HG02852 (cell line): ENCODE data around the gene RPN1.

ENCODE experiments used
- ATAC-seq: cut with Tn5 transposase; IDR thresholded peaks from one replicate; pipeline ENCODE4 v1.9.1; 2021; ENCODE audit warnings: mild to moderate bottlenecking, moderate library complexity; ENCODE audit not compliant: unreplicated experiment

Gene RPN1

DNA sequence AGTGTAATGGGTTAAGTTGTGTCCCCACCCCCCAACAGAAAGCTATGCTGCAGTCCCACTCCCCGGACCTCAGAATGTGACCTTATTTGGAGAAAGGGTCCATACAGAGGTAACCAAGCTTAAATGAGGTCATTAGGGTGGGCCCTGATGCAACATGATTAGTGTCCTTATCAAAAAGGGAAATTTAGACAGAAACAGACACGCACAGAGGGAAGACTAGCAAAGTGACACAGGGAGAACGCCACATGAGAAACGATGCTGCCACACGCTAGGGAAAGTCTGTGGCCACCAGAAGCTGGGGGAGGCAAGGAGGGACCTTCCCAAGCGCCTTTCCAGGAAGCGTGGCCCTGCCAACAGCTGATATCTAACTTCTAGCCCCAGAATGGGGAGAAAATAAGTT is 65.4 kb downstream of the RPN1 start:
- ATAC-seq: no peak

DNA sequence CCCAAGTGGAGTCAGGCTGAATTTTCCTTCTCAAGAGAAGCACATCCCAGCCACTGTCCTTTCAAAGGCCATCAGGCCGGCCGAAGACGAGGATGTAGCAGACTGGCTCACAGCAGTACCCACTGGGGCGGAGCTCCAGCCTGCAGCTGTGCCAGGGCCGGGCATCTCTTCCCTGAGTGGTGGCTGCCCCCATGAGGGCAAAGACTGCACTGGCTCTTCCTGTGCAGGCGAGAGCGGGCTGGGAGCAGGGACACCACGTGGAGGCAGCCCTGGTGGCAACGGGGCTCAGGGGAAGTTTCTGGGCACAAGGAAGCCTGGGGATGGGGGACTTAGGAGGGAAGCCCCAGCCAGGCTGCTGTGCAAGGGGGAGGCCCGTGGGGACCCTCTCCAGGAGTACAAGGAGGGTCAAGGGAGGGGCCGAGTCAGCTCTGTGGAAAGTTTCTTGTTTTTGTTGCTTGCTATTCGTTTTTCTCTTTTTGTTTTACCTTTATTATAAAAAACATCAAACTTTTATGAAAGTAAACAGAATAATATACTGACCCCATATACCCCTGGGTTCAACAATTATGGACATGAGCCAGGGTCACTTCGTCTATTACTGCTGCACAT is 66.1 kb downstream of the RPN1 start:
- ATAC-seq: no peak

DNA sequence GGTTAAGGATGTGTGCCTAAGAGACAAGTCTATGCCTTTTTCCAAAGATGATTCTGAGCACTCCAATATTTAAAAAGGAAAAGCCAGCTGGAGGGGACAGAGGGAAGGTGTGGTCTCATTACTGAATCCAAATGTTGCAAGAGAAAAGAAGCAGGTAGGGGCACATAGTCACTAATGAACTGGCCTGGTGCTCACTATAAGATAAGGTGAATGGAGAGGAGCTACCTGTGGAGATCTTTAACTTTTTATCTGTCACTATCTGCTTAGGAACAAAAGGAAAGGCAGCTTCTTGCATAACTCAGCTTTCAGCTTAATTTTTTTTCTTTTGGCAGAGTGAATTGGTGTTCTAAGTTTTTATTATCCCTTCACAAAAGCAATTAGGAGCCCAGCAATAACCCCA is 69.1 kb downstream of the RPN1 start:
- ATAC-seq: no peak

DNA sequence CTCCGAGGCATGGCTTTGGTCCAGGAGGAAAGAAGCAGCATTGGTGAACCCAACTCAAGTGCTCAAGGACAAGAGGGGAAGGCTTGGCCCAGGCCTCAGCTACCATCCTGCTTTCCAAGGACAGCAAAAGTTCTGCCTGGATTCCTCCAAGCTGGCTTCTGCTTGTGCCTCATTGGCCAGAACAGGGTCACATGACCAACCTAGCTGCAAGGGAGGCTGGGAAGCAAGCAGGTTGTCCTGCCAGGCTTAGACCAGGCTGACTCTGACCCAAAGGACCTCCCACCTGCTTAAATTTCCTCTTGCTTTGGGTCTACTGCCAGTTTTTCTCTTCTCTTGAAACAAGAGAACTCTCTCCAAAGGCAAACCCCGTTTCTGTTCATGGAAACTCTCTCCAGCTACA is 70.7 kb downstream of the RPN1 start:
- no peak for ATAC-seq

DNA sequence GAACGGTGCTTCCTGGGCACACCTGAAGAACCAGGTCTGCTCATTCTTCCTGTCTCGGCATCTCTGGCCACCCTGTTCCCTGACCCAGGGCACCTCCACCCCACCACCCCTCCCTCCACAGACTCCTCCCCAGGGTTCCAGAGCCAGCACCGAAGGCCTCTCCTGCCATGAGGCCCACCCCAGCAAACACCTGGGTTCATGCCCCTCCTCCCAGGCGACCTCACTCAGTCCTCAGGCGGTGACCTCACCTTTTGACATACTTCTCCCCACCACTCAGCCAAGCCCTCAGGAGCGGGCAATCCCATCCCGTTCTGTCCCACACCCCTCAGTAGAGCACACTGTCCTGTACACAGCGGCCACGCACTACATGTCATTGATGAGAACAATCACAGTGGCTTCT is 72.3 kb downstream of the RPN1 start:
- ATAC-seq: no peak

DNA sequence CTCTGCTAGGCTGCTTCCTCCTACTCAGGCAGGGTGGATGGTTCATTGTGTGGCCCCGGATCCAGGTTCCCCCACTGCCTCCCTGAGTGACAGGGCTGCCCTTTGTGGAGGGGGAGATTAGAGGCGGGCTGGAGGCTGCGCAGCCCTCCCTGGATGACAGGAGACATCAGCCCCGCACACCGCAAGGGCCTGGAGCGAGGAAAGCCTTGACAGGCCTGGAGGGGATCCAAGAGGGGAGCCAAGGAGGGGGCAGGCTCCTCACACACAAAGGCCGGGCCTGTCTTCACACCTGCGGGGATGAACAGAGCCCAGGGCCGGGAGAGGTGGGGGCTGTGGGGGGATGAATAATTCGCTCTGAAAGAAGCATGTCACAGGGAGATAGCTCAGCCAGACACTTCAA is 72.9 kb downstream of the RPN1 start:
- no peak for ATAC-seq

DNA sequence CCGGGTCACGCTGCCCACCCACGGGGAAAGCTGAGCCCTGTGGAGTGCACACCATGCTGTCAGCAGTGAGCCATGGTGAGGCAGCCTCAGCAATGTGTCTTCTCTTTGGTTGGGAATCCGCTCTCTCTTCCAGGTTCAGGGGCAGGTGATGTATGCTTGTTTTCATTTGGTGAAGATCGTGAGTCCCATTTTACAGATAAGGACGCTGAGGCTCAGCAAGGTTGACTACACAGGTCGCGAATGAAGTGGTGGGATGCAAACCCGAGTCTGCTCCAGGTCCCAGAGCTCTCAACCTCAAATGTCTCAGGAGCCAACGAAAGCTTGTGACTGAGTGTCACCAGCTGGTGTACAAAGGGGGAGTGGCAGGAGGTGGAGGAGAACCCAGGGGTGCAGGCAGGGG is 74.3 kb downstream of the RPN1 start:
- no peak for ATAC-seq

DNA sequence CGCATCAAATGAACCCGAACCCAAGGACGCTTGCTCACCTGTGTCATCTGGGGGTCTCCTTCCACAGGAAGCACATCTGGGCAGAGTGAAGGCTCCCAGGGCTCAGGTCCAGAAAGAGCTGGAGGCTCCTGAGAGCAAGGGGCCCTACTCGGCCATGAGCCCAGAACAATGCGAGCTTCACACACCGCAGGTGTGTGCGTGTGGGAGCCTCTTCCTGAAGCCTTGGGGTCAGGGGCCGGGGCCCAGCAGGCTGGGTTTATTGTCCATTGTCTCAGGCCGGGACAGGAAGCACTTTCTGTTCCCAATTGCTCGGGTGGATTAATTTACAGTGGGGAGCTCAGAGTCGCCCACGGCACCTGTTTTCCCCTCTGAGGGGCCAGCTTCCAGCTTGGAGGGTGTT is 74.8 kb downstream of the RPN1 start:
- no peak for ATAC-seq

DNA sequence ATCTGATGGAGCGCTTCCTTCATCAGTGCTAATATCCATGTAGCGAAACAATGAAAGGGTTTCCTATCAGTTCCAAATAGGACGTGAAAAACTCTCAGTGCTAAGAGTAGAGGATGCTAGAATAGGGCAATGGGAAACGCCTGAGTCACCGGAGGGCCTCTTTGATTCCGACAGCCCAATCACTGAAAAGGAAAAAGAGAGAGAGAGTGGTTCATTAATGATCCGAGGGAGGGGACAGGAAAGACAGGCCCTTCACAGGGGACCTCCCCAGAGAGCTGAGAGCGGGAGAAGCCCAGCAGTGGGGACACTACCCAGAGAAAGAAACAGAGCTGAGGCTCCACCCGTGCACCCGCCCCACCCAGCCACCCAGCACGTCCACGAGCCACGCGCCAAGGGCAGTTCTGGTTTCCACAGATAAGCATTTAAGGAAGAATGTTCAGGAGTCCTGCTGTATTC is 76.9 kb downstream of the RPN1 start:
- no peak for ATAC-seq

DNA sequence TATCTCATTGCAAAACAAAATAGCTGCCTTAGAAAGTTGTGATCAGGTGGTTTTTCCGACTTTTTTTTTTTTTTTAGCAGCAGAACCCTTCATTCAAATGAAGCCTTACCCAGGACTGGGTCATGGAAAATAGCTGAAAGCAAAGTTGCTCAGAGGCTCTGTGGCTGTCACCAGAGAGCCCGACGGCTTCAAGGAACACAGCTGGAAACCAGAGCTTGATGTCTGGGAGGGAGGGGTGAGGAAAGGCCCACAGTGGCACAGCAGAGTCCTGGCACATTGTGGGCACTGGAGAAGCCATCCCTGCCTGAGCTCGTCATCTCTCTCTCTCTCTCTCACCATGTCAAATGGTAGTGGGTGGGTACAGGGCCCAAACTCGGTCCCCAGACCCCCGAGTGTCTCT is 77.5 kb downstream of the RPN1 start:
- ATAC-seq: no peak

DNA sequence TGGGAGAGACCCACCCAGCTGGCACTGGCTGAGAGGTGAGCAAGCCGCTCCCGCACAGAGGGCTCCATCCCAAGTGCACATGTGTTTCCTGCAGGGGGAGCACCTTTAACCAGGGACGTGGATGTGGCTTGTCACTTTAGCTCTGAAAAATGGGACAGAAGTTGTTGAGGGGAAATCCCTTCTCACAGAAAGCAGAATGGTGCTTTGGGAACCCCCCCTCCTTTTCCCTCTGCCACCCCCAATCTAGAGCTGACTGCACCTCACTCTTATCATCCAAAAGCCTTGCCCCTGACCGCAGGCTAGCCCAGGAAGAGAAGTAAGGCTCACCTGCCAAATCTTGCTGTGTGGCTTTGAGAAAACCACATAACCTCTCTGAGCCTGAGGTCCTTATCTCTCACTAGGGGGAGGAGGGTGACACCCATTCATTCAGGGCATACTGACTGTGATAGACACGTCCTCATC is 77.9 kb downstream of the RPN1 start:
- ATAC-seq: no peak

DNA sequence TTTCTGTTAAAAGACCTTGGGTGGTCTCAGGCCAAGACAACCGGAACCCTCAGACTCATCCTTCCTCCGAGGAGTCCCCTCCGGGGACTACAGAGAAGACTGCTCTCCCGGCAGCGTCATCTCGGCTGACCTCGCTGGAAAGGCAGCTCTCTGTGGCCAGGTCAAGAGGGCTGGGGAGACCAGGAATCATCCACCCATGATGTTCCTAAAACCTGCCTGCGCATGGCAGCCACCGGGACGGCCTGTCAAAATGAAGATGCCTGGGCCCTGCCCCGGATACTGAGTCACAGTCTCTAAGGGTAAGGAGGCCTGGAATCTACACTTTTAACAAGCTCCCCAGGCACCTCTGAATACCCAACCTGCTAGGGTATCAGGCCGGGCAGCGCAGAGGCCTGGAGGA is 78.6 kb downstream of the RPN1 start:
- no peak for ATAC-seq
